HG02840 (cell line): ENCODE measurements around the gene FBXO31.

Source experiments
- ATAC-seq: cut with Tn5 transposase; IDR thresholded peaks from one replicate; pipeline ENCODE4 v1.9.1; 2021; ENCODE audit warnings: mild to moderate bottlenecking, moderate library complexity, moderate number of reproducible peaks; ENCODE audit not compliant: unreplicated experiment, low FRiP score

Gene FBXO31, protein sequence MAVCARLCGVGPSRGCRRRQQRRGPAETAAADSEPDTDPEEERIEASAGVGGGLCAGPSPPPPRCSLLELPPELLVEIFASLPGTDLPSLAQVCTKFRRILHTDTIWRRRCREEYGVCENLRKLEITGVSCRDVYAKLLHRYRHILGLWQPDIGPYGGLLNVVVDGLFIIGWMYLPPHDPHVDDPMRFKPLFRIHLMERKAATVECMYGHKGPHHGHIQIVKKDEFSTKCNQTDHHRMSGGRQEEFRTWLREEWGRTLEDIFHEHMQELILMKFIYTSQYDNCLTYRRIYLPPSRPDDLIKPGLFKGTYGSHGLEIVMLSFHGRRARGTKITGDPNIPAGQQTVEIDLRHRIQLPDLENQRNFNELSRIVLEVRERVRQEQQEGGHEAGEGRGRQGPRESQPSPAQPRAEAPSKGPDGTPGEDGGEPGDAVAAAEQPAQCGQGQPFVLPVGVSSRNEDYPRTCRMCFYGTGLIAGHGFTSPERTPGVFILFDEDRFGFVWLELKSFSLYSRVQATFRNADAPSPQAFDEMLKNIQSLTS

DNA sequence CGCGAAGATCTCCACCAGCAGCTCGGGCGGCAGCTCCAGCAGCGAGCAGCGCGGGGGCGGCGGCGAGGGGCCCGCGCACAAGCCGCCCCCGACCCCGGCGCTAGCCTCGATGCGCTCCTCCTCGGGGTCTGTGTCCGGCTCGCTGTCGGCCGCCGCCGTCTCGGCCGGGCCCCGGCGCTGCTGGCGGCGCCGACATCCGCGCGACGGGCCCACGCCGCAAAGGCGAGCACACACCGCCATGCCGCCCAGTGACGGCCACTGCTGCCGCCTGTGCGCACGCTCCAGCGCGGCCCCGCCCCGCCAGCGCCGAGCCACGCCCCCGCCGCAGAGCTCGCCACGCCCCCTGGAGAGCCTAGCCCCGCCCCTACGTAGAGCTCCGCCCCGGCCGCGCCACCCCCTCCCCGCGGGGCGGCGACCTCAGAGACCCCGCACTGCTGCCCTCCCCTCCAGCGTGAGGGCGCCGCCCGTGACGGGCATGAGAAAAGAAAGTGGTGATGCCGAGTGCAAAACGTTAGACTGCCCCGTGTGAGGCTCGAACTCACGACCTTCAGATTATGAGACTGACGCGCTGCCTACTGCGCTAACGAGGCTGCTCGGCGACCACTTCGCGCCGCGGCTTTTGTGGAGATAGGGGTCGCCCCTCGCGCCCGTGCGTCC lies at the start of gene FBXO31:
Gene FBXO31 (minus strand): TSS at position 272 of the 657 bp plus-strand sequence. CDS start 32 bp downstream, at position 240.
- ATAC-seq = peak; percentile 54

DNA sequence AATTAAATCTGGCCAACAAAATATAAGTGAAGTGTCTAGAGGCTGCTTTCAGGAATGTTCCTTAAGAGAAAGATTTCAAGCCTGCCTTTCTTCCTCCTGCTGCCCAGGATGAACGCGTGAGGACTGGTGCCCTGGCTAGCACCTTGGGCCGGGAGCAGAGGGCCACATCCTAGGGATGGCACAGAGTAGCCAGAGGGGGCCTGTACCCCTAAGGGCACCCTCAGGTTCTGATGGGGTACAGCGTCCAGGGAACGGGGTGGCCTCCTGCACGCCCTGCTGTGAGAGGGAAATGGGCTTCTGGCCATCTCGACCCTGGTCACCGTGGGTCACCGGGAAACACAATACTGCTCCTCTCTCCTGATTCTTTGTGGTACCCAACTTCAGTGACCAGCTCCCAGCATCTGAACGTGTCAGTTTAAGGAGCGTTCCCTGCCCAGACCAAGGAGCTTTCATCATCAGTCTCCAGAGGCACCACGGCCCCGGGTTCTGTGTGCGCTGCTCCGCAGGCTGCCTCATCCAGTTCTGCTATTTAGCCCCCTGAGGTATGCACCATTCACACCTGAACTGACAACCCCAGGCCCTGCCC lies 48.8 kb upstream of the FBXO31 start:
- no peak for ATAC-seq

DNA sequence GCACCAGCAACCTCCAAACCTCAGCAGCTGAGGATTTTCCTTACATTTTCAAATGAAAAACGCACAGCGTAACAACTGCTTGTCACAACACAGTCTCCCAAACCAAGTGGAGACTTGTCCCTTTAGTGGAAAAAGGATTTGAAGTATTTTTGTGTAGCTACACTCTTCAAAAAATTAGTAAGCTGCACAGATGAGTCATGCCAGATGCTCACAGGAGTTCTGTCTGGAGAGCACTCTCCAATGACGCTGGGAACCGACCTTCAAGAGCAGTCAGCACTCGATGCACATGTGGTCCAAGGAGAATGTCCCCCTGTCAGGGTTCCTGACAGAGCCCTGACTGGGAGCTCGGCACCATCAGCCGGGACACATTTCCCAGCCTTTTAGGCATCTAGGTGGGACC lies 48.4 kb upstream of the FBXO31 start:
- no peak for ATAC-seq

DNA sequence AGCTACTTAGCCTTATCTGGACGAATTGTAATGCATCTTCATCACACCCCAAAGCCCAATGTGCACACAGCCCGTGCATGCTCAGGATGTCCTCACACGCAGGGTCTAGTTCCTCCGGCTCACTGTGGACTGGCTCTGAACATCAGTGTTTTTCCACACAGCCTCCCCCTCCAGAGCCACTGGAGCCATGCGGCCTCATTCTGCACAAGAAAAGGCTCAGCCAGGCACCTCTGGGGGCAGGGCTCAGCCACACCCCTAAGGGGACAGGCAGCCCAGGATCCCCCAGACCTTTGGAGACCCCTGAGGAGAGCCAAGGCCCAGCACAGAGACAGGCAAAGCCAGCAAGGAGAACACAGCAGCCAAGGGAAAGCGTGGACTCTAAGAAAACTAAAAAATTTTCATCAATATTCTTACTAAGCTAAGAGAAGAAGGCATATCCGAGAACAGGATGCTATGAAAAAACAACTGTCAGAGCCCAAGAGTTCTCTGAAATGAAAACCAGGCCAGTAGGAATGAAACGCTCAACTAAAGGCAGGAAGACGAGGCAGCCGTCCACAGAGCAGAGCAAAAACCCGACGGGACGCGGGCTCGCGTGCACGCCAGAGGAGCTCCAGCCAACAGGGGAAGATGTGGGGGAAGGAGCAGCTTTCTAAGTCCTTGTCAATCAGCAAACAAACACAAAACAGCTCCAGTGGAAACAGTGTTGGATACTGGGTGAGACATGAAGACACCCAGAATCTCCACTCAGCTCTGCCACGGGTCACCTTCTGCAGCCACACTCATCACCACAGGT lies 43.0 kb upstream of the FBXO31 start:
- ATAC-seq = no peak

DNA sequence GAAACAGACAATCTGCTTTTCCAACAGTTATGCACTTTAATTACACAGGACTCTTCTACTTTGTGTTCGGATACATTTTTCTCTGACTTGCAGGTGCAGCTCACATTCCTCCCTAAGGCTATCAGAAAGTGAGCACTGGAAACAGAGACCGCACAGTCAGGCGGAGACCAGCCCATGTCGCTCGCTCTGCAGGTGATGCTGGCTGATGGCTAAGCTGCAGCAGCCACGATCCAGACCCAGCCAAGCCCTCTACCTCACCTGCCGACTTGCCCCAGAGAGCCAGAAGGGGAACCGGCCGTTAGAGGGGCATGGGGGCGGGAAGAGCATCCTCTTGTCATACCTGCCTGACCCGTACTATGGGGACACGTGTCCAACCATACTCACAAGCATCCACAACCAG lies 42.4 kb upstream of the FBXO31 start:
- ATAC-seq = no peak

DNA sequence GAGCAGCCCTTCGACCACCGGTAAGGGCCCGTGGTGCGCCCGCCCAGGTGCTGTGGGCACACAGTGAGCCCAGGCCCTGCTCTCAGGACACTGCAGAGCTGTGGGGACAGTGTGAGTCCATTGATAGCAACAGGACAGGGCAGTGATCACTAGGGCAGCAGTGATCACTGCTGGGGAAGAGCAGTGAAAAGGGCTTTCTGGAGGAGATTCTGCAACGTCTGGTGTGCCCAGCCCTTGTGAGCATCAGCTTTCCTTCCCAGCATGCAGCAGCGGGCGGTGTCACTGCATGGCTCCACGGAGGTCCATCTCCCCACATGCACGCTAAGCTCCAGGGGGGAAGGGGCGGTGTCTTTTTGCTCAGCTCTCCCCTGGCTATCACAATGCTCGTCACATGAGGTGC lies 40.7 kb upstream of the FBXO31 start:
- ATAC-seq = no peak

DNA sequence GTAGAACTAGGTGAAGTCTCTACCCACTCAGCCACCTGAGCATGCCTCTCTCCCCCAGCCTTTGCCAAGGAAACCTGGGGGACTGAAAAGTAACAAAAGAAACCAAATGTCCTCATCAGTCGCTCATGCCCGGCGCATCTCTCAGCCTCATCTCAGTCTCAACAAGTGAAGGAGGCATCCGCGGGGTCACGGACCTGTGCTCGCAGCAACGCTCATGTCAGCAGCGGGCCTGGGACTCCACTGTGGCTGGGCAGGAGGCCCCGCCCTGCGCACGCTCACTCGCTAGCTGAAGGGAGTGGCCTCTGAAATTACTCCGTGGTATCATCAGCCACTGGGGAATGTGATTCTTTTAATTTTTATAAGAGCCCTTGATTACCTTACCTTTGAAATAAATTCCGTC lies 39.9 kb upstream of the FBXO31 start:
- ATAC-seq = no peak

DNA sequence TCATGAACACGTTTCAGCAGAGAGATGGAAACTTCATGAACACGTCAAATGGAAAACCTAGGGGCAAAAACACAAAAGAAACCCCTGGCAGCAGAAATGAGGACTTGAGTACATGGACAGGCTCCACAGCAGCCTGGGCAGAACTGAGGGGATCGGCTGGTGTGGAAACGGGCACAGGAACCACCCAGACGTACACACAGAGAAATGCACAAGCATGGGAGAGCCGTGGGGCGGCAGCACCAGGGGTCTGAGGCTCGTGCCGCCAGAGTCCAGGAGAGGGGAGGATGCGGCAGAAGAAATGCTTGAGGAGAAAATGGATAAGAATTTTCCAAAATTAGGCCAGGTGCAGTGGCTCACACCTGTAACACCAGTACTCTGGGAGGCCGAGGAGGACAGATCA lies 38.5 kb upstream of the FBXO31 start:
- ATAC-seq = no peak

DNA sequence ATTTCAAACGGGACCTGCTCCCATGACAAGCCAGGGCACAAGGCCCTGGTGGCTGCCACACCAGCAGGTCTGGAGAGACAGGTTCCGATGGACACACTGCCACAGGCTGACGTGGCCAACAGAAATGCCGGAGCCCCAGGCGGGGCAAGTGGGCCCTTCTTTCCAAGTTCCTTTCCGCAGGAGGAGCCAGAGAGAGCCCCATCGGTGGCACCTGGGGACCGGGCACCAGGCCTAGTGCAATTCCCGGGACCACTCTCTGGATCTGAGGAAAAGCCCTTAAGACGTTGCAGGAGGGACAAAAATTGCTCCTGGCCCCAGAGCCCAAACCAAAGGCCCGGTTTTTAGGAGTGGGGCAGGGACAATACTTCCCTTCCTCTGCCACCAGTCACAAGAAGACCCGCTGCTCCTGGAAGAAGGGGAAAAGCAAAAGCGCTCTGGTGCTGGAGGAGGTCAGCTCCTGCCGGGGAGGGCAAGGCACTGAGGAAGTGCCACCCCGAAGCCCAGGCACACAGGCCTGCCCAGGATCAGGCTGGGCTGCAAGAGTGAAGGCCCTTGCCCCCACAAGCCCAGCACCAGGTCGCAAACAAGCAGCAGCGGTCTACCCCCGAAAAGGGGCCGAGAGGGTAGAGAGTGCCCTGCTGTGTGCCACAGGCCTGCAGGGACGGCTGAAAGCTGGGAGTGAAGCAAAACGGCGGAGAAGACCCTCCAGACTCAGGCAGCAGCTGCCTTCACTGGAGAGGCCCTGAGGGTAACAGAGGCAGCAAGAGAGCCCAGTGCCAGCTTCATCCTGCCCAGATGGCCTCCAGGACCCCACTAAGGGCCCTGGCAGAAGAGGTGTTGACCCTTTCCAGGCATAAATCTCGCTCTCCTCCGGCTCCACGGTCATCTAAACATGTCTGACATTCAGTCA lies 37.7 kb upstream of the FBXO31 start:
- no peak for ATAC-seq

DNA sequence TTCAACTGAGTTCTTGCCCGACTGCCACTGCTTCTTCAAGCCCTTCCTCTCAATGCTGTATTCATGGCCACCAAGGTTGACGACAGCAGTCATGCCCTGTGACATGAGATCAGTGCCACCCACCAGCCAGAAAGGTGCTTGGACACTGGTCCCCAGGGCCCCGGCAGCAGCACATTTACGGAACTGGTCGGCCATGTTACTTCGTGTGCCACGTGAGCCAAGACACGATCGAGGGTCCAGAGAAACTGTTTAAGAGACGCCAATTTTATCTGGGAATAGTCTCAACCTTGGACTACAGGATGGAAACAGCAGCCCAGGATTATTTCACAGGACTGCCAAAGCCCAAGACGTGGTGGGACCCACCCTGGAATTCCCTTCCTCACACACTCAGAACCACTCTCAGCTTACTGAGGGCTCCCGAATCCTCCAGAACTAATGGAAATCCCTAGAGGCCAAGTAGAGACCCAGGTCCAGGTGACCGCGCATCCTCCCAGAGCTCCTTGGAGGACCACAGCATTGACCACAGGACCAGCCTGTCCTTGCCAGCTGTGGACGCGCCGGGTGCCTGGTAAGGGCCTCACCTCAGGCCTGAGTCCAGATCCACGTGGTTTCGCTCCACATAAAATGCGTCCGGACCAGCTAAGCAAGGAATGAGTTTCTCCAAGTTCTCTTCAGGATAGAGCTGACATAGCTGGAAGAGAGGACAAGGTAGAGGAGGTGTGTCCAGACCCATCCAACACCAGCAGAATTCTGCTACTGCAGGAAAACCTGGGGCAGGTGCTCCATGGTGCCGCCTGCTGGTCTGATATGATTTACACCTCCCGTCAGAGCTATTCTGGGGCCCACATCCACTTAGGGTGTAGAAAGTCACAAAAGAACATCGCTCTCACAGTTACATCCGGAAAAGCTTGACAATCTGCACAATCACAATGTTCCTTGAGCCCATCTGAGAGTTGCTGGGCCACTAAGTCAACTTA lies 36.7 kb upstream of the FBXO31 start:
- no peak for ATAC-seq

DNA sequence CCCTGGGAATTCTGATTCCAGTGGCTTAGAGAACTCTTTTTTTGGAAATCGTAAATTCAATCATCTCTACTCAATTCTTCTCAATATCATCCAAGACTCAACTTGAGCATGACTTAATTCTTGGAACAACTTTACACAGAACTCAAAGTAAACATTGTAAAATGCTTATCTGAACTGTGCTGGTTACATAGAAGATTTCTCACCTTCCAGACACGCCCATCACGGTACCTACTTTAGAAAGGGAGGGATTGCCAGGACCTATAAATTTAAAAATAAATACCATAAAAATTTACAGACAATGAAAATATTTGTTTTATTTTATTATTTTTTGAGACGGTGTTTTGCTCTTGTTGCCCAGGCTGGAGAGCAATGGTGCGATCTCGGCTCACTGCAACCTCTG lies 35.1 kb upstream of the FBXO31 start:
- no peak for ATAC-seq

DNA sequence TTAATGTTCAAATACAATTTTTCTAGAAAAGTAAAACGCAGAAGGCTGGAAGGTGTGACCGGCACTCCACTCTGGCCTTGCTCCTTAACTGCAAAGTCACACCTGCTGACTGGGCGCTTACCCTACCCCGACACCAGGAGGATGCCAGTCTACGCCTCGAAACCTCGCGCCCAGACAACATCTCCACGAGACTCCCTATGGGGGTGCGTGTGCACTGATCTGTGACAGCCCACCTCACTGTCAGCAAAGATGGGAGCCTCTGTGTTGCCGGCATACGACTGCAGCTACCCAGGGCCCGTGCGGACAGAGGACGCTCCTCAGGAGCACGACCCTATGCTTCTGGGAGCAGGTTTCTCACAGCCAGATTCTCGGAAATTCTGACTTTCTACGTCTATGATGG lies 34.6 kb upstream of the FBXO31 start:
- no peak for ATAC-seq

DNA sequence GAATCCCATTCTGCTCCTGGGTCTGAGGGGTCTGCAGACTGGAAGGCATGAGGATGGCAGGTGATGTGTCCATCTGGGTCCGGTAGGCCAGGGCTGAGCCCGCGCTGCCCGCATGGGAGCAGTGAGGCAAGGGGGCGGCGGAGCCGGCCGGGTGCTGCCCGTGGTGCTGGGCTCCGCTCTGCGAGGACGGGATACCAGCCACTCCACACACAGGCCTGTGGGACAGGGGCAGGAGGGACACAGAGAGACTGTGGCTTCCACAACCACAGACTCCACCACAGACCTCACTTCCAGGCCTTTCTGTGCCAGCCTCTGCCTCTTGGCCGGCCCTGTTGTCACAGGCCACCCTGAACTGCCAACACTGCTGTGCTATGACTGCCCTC lies 33.9 kb upstream of the FBXO31 start:
- ATAC-seq = no peak

DNA sequence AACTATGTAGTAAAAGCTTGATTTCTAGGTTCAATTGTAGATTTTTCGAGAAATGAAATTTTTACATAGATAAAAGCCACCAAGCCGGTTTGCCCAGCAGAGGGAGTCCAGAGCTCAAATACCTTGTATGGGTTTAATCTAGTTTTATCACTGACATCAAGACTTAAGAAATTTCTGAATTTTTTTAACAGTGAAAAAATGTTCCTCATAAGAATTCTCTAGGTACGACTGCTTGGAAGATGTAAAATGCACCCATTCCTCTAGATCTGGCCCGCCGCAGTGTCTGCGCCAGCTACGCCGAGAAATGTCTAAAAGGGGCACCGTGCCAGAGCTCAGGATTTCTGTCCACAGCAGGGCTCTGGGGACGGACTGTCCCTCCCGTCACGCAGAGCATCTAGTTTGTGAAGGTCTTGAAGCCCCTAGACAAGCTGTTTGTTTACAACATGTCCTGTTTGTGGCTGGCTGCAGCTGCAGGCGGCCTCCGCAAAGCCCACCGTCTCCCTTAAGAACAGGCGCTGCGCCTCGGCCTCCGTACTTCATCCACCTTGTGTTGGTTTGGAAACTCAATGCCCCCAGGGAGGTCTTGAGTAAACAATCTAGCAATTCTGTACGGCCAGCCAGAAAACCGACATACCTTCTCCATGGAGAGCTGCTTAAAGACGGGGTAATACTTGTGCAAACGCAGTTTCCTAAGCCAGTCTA lies 33.4 kb upstream of the FBXO31 start:
- no peak for ATAC-seq

DNA sequence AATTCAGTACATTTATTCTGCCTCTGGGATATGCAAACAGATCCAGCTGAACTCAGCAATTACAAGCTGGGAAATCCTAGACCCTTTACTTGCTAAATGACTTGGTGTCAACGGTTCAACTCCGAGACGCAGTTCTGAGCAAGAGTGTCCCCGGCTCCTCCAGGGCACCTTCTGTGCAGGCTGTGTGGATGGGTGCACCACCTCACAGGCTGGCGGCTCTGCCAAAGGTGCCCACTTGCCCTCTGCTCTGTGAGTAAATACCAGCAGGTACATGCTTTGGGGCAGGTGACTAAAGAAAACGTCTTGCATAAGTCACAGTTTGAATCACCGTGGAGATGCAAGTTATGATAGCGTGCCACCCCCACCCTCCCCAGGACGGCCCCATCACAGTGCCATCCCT lies 31.9 kb upstream of the FBXO31 start:
- ATAC-seq = no peak

DNA sequence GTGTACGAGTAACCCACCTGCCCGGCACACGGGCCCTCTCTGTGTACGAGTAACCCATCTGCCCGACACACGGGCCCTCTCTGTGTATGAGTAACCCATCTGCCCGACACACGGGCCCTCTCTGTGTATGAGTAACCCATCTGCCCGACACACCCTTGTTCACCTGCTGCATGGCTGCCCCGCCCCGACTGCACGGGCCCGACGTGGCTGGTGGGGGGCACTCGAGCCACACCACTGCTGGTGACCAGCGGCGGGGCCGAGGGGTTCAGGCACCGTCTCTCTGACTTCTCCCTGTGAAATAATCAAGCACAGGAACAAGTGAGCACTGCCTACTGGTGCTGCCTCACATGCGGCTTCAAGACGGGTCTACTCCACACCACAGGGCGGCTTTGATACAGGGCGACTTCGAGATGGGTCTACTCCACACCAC lies 30.7 kb upstream of the FBXO31 start:
- ATAC-seq = no peak

DNA sequence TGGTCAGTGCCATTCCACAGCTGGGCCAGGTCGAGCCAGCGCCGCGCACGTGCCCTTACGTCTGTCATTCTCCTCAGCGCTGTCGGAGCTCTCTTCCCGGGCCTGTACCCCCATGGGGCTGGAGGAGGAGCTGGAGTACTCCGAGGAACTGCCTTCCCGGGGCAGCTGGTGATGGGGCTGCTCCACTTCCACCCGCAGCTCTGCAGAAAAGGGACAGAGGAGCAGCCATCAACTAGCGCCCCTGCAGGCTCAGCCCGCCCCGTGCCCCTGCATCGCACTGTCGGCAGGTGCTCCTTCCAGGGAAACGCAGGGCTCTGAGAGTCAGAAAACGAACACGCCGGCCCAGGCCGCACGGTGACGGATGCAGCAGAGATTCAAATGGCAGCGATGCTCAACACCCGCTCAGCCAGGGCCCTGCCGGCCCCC lies 29.4 kb upstream of the FBXO31 start:
- ATAC-seq = no peak
